ENCODE results near the gene RAB43. TPM values are rescaled to one million over a fixed set of nuclear protein-coding genes. Genes with fewer than 3 reads are reported as not detected.
"Not testable (repeated sequence)": the region's sequence is repeated elsewhere in the genome, so short reads cannot be mapped to it uniquely, and the experiment has no call there.

Gene RAB43
- total RNA-seq (10 to 100 TPM in 2 of 6 donors, 1 to 10 TPM in 4; 7.2 to 18.7 (median 8.9) TPM), polyA plus RNA-seq (1 to 10 TPM; 4.7 to 9.4 TPM)

GRCh38 chr3:129121792-129122411, at the start of gene RAB43:
Gene RAB43, minus strand, starts transcription at chr3:129121804. Its CDS starts 315 bp downstream, at chr3:129121489.
- intact Hi-C loops (cut with DNase I), result no loop called here
- Histone ChIP-seq H3K4me1 (peaks cover 4 to 20% (median 8%) of the 10 kb centered on the region in 3 donors), H3K4me3 (peak within 1 kb of the TSS; percentile 65 to 81 (median 71)), H3K27ac (peak within 1 kb of the TSS; percentile 88 to 96 (median 91)), H3K36me3 (no peaks in the 10 kb centered on the region), H3K27me3 (no peaks in the 10 kb centered on the region), H3K9me3 (no peaks in the 10 kb centered on the region)
- peak; percentile 87 to 95 (median 92) for DNase-seq
- 4% methylated on average over 33 to 60 of the region's 60 CpGs for WGBS, 2 donors
- TF ChIP-seq CTCF (IDR thresholded peaks at IDR 0.05), result no peak
- no peak for FAIRE-seq
- ATAC-seq, result peak; percentile 72 to 83 (median 78)

GRCh38 chr3:129166579-129167332, 45.2 kb upstream of the RAB43 start:
- Histone ChIP-seq H3K27ac (no peak overlapping the region), H3K9me3 (no peaks in the 10 kb centered on the region), H3K4me3 (no peak overlapping the region), H3K36me3 (peaks cover 11 to 52% (median 21%) of the 10 kb centered on the region in 3 donors), H3K27me3 (no peaks in the 10 kb centered on the region), H3K4me1 (no peaks in the 10 kb centered on the region)
- no peak for TF ChIP-seq CTCF (IDR thresholded peaks at IDR 0.05)
- ATAC-seq (no peak), DNase-seq (no peak), FAIRE-seq (no peak)
- intact Hi-C loops (cut with DNase I), result no loop called here
- WGBS, 2 donors, result 87 to 90% methylated on average over 15 of the region's 15 CpGs

- H3K4me3 ChIP-seq; H3K27me3 ChIP-seq; H3K27ac ChIP-seq; FAIRE-seq; ATAC-seq; H3K9me3 ChIP-seq; intact Hi-C loops (cut with DNase I); DNase-seq; H3K4me1 ChIP-seq: not testable (repeated sequence)
- H3K36me3 ChIP-seq, result peaks cover 6 to 42% (median 13%) of the 10 kb centered on the region in 3 donors
- WGBS, 2 donors, result 93 to 96% methylated on average over 8 of the region's 8 CpGs
Measured at GRCh38 chr3:129165594-129165993, 44.0 kb upstream of the RAB43 start.

- Histone ChIP-seq H3K4me1 (peaks cover 0 to 5% (median 0%) of the 10 kb centered on the region in 3 donors), H3K27ac (no peak overlapping the region), H3K36me3 (peaks cover 0 to 31% (median 3%) of the 10 kb centered on the region in 3 donors), H3K27me3 (no peaks in the 10 kb centered on the region), H3K9me3 (no peaks in the 10 kb centered on the region), H3K4me3 (no peak overlapping the region)
- intact Hi-C loops (cut with DNase I), result no loop called here
- FAIRE-seq, result no peak
- no peak for TF ChIP-seq CTCF (IDR thresholded peaks at IDR 0.05)
- 88 to 89% methylated on average over 7 of the region's 7 CpGs for WGBS, 2 donors
- no peak for DNase-seq
- ATAC-seq, result no peak
Measured at GRCh38 chr3:129164500-129164899, 42.9 kb upstream of the RAB43 start.

- H3K9me3 ChIP-seq, result no peaks in the 10 kb centered on the region
- no peak for TF ChIP-seq CTCF (IDR thresholded peaks at IDR 0.05)
- DNase-seq (no peak), FAIRE-seq (no peak), ATAC-seq (no peak)
- no peak overlapping the region for H3K4me3 ChIP-seq
- peaks cover 0 to 32% (median 0%) of the 10 kb centered on the region in 3 donors for H3K36me3 ChIP-seq
- intact Hi-C loops (cut with DNase I), result no loop called here
- WGBS, 2 donors, result 52 to 65% methylated on average over 5 of the region's 5 CpGs
- no peaks in the 10 kb centered on the region for H3K27me3 ChIP-seq
- peaks cover 0 to 8% (median 0%) of the 10 kb centered on the region in 3 donors for H3K4me1 ChIP-seq
- no peak overlapping the region for H3K27ac ChIP-seq
Measured at GRCh38 chr3:129162729-129163579, 41.4 kb upstream of the RAB43 start.

Measured in pancreas (tissue), 10 donors.